C4-2B (cell line): ENCODE measurements around the gene AXIN1.

ENCODE experiments used
- ZFX ChIP-seq: fragments of 450-650 bp; IDR thresholded peaks from 2 replicates; pipeline ENCODE4 v1.6.1; 2017
- TF ChIP-seq, protein P1 (sequence below): fragments of 450-650 bp; conservative IDR thresholded peaks from 2 replicates; pipeline ENCODE4 v1.5.1; 2017; ENCODE audit warnings: mild to moderate bottlenecking

GRCh38 chr16:371515-372301 lies 19.2 kb upstream of the AXIN1 start:
- TF ChIP-seq, protein P1, sequence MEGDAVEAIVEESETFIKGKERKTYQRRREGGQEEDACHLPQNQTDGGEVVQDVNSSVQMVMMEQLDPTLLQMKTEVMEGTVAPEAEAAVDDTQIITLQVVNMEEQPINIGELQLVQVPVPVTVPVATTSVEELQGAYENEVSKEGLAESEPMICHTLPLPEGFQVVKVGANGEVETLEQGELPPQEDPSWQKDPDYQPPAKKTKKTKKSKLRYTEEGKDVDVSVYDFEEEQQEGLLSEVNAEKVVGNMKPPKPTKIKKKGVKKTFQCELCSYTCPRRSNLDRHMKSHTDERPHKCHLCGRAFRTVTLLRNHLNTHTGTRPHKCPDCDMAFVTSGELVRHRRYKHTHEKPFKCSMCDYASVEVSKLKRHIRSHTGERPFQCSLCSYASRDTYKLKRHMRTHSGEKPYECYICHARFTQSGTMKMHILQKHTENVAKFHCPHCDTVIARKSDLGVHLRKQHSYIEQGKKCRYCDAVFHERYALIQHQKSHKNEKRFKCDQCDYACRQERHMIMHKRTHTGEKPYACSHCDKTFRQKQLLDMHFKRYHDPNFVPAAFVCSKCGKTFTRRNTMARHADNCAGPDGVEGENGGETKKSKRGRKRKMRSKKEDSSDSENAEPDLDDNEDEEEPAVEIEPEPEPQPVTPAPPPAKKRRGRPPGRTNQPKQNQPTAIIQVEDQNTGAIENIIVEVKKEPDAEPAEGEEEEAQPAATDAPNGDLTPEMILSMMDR, result no peak
- TF ChIP-seq ZFX, result no peak
